ENCODE measurements around the gene TRERF1. TPM values are rescaled to one million over a fixed set of nuclear protein-coding genes. Genes with fewer than 3 reads are reported as not detected.
"Not testable (repeated sequence)": the region's sequence is repeated elsewhere in the genome, so short reads cannot be mapped to it uniquely, and the experiment has no call there.

TRERF1 gene
- total RNA-seq, 1 donor from 2014 or later, result 24.7 TPM

DNA sequence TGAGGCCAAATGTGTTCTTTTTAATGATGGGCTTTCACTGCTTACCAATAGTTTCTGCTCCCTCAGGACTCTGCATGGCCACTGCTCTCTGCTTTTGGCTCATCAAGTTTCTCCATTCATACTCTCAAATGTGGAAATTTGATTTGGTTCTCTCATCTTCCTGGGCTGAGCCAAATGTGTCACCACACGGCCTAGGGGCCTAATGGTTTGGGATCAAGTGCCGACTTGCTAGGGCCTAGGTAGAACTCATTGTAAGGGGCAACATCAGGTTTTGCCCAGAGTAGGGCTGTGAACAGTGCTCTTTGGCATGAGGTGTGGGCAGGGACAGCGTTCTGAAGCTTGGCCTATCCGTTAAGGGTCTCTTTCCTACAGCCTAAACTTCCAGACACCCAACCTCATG is 230.2 kb downstream of the TRERF1 start:
- DNase-seq (ENCODE audit: low spot score), result no peak

DNA sequence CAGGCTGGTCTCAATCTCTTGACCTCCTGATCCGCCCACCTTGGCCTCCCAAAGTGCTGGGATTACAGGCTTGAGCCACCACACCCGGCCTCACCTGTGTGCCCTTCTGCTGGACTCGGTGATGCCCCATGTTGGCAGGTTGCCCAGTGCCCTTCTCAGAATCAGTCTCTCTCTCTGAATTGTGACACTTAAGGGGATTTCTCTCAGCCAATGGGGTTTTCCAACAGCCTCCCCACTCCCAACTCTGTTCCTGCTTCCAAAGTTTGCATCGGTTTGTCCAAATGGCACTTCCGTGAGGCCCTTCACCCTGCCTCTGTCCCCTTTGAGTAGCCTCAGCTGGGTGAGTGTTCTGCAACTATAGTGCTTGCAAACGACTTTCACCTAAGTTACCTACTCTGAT is 230.9 kb downstream of the TRERF1 start:
- no peak for DNase-seq (ENCODE audit: low spot score)

DNA sequence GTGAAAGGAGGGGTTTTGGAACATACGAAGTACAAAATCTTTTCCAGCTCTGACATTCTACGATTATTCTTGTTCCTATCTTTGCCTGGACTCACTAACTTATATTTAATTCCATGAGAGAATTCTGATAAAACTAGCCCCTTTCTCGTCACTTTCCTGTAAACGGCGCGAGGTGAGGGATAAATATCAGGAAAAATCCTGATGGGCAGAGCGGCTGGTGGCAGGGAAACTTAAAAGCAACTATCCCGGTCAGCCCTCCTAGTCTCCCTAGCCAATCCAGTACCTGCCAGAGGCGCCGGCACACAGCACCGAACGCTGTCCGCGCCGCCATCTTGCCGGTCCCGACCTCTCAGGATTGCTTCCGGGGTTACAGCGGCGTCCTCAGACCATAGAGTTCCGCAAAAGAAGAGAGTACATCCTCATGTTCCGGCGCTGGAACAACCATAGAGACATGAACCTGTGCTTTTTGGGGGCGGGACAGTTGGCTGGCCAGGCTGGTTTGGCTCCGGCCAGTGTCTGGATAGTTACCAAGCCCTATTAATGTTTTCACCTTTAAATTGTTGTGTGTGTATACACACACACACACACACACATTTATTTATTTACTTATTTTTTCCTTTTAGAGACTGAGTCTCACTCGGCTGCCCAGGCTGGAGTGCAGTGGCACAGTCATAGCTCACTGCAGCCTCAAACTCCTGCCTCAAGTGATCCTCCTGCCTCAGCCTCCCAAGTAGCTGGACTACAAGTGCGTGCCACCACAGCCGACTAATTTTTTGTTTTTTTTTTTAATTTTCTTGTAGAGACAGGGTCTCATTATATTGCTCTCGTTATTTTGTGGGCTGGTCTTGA is 234.0 kb downstream of the TRERF1 start, which contains the start of gene MRPS10:
TSS of gene MRPS10 (minus strand) at position 343 of the 849 bp plus-strand sequence. CDS start at position 331, 12 bp downstream.
- peak; percentile 94 for DNase-seq (ENCODE audit: low spot score)

DNA sequence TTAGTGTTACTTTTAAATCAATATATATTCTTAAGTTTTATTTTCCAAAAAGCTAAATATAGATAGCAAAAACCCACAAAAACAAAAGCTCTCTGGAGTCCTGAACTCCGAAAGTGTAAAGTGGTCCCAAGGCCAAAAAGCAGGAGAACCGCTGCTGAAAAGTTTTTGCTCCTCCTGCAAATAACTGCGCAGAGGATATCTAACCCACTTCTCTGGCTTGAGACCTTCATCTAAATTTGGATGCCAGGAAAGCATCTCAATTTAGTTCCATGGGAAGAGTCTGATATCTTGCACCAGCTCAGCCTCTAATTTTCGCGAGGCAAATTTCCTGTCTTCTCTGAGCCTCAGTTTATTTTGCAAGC is 234.6 kb downstream of the TRERF1 start:
- no peak for DNase-seq (ENCODE audit: low spot score)

DNA sequence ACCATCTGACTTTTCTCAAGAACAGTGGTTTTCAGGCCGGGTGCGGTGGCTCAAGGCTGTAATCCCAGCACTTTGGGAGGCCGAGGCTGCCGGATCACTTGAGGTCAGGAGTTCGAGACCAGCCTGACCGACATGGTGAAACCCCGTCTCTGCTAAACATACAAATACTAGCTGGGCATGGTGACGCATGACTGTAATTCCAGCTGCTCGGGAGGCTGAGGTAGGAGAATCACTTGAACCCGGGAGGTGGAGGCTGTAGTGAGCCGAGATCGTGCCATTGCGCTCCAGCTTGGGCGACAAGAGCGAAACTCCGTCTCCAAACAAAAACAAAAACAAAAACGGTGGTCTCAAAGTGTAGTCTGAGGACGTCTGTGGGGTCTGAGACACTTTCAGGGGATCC is 235.2 kb downstream of the TRERF1 start:
- not testable (repeated sequence) for DNase-seq (ENCODE audit: low spot score)

DNA sequence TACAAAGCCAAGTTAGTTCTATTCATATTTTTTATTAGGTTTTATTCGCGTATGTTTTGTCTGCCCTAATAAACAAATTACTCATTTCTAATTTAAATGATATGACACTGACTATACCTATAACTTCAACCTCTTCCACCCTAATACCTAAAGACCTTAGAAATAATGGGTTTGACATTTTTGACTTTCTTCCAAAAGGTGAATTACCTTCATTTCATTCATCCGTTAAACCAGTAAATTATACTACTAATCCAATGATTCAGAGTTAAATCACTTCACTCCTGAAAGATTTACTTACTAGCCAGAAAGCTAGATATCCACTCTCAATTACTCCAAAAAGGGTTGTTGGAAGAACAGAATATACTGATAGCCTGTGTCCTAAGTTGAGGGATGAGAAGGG is 239.3 kb downstream of the TRERF1 start:
- no peak for DNase-seq (ENCODE audit: low spot score)

DNA sequence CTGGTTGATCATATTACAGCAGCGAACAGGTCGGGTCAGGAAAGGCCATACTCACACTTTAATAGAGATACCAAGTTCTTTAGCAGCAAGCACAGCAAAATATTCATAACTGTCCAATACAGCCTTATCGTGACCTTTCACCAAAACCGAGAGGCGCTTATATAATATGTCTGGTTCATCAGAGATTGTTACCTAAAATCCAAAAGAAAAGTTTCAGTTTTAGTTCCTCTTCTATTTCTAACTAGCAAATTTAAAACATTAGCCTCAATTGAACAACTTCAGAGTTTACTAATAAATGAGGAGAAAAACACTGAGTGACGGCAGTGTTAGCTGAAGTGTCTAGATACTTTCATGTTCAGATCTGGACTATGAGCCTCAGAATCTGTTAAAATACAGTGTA is 240.0 kb downstream of the TRERF1 start:
- DNase-seq (ENCODE audit: low spot score), result no peak

DNA sequence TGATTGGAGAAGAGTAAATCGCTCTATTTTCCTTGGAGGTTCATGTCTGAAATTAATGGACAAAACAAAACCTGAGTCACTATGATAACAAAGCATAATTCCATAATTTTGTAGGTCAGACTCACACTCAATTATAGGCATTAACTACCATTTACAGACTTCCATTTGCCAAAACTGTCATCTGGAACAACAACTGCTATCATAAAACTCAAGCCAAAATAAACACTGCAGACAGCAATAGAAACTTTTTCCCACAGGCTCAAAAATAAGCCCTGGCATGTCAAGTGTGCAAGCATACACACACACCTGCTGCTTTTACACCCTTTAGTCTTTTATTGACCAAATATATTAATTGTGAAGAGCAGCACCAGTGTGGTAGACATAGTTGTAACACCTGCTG is 241.2 kb downstream of the TRERF1 start:
- DNase-seq (ENCODE audit: low spot score), result no peak

DNA sequence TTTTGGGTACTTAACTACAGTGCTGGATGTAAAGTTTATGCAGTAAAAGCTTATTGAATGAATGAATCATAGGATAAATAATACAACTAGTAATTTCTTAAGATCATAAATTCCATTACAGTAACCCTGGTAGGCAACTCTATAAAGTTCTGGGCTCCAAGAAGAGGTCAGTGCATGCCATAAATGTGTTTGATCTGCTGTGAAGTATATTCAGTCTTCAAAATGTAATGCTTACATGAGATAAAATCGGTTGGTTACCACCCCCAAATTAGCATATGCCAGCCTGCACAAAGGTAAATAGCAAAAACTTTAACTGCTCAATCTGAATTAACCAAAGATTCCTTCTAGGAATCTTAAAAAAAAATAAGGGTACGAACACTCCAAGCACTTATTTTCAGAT is 244.2 kb downstream of the TRERF1 start:
- not testable (repeated sequence) for DNase-seq (ENCODE audit: low spot score)

DNA sequence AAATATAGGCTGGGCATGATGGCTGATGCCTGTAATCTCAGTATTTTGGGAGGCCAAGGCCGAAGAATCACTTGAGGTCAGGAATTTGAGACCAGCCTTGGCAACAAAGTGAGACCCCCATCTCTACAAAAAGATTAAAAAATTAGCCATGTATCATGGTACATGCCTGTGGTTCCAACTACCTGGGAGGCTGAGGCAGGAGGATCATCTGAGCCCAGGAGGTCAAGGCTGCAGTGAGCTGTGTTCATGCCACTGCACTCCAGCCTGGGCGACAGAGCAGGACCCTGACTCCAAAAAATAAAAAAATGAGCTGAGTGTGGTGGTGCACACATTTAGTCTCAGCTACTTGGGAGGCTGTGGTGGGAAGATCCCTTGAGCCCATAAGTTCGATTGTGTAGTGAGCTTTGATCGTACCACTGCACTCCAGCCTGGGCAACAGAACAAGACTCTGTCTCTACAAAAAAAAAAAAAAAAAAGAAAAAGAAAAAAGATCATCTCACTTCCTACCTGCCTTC is 246.9 kb downstream of the TRERF1 start:
- no peak for DNase-seq (ENCODE audit: low spot score)

DNA sequence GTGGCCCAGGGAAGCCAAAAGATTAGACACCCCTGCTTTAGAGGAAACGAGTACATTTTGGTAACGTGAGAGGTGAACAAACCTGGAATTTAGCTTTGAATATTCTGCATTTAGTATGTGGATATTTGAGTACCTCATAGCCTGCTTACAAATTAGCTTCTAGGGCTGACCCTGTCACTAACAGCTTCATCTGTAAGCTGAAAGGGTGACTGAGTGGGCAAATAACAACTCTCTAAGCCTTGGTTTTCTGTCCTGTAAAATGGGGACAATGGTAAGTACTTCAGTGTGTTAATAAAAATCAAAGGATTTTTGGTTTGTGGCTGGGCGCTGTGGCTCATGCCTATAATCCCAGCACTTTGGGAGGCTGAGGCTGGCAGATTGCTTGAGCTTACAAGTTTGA is 248.5 kb downstream of the TRERF1 start:
- no peak for DNase-seq (ENCODE audit: low spot score)

DNA sequence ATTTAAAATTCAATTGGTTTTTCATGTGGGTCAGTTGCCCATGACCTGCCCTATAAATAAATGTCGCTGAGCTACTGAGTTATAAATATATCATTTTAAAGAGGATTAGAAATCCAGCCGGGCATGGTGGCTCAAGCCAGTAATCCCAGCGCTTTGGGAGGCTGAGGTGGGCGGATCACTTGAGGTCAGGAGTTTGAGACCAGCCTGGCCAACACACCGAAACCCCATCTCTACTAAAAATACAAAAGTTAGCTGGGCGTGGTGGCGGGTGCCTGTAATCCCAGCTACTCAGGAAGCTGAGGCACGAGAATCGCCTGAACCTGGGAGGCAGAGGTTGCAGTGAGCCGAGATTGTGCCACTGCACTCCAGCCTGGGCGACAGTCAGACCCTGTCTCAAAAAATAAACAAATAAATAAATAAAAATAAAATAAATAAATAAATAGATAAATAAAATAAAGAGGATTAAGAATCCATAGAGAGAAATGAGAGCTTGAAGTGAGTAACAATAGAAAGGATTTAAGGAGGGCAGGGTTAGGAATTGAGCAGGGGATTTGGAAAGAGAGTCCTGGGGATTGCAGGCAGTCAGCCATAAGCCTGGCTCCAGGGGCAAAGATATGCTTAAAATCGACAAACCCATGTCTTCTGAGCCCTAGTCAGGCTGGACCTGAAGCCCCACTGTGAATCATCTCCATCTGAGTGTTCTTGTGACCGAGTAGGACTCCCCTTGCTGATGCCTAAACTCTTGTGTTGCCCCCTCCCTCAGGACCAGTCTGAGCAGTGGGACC is 249.4 kb downstream of the TRERF1 start:
- peak; percentile 25 for DNase-seq (ENCODE audit: low spot score)

DNA sequence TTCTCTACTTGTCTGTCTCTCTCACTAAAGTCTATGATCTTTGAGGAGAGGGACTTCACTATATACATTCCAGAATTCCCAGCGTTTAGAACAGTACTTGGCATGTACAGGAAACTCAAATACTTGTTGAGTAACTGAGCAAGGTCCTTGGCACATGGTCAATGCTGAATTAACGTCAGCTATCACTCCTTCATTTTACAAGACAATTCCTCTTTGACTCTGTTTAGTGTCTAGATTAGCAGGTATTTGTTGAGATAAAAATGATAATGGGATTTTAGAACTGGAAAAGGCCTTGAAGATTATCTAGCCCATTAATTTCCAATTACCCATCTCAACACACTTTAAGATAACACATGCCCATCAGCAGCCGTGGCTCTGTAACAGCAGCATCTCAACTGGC is 250.3 kb downstream of the TRERF1 start:
- no peak for DNase-seq (ENCODE audit: low spot score)

DNA sequence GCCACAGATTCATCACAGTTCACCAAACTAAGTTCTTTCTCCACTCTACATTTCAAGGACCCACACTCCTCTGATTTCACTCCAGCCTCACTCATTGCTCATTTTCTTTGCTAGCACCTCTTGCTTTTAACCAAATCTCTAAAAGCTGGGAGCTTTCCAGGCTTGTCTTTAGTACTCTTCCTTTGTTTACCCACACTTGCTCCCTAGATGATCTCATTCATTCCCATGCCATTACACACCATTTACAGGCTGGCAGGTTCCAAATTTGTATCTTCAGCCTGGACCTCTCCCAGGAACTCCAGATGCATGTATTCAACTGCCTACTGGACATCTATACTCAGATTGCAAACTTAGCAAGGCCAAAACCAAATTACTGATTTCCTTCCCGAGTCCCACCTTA is 251.7 kb downstream of the TRERF1 start:
- DNase-seq (ENCODE audit: low spot score), result no peak

DNA sequence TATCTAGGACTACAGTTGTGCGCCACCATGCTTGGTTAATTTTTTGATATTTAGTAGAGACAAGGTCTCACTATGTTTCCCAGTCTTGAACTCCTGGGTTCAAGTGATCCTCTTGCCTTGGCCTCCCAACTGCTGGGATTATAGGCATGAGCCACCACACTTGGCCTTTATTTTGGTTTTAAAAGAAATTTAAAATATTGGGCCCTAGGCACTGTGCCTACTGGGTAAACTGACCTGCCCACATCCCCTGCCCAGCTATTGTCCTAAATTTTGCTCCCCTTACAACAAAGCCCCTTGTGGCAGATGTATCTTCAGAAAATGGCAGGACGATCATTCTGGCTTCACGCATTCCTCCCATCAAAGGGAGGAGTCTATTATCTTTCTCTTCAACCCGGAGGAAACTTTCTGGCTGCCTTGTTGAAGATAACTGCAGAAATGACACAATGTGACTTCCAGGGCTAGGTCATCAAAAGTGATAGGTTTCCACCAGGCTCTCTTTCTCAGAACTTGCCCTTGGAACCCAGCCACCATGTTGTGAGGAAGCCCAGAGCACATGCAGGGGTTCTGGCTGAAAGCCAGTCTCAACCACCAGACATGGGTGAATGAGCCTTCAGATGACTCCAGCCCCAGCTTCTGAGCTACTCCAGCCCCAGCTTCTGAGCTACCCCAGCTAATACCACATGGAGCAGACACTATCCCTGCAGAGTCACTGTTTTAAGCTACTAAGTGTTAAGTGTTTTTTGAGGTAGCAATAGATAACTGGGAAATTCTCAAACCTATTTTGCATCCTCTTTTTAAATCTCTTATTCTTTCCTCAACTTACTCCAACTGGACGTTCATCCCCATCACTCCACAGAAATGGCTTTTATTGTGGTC is 252.4 kb downstream of the TRERF1 start:
- DNase-seq (ENCODE audit: low spot score), result no peak

DNA sequence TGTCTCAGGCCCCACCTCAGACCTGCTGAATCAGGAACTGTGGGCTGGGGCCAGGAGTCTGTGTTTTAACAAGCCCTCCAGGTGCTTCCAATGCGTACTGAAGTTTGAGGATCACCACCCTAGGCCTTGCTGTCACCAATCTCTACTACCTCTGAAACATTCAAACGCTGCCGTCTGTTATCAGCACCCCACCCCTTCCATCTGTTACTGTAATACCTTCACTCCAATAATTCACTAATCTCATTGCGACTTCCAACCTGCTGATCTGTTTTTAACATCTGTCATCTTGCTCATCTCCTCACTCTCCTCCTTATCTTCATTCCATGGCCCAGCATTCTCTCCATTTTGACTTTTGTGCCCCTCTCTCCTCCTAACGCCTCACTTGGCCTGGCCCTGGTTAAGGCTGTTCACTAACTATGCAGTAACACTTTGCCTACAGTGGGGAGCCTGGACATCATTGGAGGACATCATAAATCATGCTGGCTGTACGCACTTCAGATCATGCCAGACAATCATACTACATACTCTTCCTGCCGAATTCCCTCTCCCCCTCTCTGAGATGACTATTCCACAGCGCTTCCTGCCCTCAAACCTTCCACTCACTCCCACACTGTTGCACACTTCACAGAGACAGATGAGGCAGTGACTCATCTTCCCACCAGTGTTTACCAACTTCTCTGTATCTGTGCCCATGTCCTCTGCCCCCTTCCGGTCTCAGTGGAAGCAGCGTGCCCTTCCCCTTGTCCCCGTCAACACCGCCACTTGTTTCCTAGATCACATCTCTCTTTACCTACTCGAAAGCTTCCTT is 254.0 kb downstream of the TRERF1 start:
- DNase-seq (ENCODE audit: low spot score), result no peak

DNA sequence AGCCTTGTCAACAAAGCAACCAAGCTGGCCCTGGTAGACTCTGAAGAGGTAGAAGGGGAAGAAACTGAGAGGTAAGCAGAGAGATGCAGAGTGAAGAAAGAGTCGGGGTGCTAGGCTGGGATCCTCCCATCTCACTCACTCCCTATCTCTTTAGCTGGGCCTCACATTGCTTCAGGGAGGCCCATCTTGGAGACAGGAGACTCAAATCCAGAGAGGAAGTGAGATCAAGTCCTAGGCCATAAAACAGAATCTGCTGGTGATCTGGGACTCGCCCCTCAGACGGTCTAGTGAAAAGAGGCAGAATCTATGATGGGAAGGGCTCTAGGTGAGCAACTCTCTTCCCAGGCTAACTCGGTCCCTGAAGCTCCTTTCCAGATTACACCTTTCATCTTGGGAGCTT is 256.3 kb downstream of the TRERF1 start:
- DNase-seq (ENCODE audit: low spot score), result no peak

DNA sequence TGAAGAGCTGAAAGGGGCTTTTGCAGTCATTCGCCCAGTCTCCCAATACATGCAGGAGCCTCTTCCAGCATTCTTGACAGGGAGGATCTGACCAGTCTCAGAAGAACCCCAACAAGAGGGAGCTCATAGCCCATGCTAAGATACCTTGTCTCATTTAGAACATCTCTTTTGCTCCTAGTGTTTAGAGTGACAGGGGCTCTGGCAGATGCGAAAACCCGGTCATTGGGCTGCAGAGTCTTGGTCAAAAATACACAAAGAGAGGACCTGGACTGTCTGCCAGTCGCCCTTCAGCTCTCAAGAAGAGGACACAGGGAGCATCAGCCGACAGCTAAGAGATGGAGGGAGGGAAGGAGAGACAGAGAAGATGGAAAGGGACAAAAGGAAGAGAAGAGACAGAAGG is 257.7 kb downstream of the TRERF1 start:
- DNase-seq (ENCODE audit: low spot score), result no peak

DNA sequence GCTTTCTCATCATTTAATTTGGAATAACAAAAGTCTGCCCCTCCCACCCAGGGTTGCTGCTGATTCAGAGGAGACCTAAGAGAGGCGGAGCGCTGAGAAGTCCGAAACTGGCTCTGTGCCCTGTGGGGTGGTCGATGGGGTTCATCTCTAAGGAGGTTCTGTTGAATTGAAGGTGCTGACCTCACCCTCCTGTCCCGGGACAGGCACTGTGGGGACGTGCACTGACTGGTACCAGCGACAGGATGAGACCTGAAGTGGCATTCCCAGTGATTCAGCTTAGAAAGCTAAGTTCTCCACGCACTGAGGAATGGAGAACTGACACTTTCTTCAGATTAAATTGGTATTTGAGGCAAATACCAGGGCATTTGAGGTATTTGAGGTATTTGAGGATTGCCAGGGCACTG is 258.2 kb downstream of the TRERF1 start:
- no peak for DNase-seq (ENCODE audit: low spot score)

DNA sequence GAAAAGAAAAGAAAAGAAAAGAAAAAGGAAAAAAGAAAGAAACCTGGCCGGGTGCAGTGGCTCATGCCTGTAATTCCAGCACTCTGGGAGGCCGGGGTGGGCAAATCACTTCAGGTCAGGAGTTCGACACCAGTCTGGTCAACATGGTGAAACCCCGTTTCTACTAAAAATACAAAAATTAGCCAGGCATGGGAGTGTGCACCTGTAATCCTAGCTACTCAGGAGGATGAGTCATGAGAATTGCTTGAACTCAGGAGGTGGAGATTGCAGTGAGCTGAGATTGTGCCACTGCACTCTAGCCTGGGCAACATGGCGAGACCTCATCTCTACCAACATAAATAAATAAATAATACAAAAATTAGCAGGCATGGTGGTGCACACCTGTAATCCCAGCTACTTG is 259.3 kb downstream of the TRERF1 start:
- DNase-seq (ENCODE audit: low spot score), result not testable (repeated sequence)

All from ureter (tissue), 1 donor.